Activated T-helper 1 cell treated with Interleukin-2 at 50 U/mL for 16 hours (primary cell): ENCODE results near the gene NPW.
"Not testable (repeated sequence)": the region's sequence is repeated elsewhere in the genome, so short reads cannot be mapped to it uniquely, and the experiment has no call there.

Source experiments
- DNase-seq: peaks from one replicate; pipeline ENCODE4 v3.0.0-alpha.2; 2020; ENCODE audit warnings: low read depth

NPW gene

GRCh38 chr16:2023092-2024031 is 3.8 kb downstream of the NPW start:
- DNase-seq: peak; percentile 97

DNA sequence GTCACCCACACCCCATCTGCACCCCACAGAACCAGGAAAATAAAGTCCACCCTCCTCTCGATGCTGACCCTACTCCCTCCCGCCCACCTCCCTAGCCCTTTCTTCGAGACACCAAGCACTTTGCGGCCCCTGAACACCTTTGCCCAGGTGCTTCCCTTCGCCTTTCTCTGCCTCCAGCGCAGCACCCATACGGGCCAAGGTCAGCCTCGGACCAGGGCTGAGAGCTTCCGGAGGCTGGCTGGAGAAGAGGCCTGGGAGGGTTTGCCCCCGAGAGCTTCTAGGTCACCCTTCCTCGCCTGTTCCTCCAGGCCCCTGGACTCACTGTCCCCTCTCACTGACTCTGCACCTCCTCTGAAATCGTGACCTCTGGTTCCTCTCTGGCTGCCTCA is 4.4 kb downstream of the NPW start:
- no peak for DNase-seq

DNA sequence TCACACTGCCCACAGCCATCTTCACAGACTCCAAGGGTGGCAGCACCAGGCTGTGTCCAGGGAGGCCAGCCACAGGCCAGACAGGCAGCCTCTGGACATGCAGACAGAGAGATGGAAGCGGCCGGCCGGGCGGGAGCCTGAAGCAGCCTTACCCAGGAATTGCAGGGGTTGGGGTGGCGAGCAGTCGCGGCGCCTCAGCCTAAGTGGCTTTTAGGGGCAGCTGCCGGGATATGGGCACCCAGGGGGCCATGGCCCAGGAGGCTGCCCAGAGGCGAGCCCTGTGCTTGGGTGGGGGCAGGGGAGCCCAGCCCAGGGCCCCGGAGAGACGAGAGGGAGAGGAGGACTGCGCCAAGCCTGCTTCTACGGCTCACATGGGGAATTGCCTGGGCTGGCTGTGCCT is 5.7 kb downstream of the NPW start:
- no peak for DNase-seq

DNA sequence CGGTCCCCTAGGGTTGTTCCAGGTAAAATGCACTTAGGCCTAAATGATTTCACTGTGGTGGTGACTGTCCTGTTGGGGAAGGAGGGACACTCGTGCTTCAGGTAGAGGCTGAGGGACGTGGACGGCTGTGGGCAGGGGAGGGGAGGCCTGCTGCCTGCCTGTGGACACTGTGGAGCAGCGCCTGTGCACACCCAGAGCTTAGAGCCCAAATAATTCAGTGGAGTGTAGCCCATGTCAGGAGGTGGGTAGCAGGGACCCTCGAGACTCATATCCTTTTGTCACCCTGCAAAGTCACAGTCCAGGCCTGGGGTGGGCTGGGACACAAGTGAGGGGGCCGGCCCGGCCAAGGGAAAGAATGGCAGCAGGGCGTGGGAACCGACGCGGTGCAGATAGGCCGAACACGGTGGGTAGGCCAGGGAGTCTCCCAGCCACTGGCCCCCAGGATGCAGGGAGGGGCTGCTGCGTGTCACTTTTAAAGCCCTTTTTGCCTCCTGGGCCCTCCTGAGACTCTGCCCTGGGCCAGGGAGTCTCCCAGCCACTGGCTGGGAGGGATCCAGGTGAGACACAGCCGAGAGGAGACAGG is 6.4 kb downstream of the NPW start:
- DNase-seq: no peak

DNA sequence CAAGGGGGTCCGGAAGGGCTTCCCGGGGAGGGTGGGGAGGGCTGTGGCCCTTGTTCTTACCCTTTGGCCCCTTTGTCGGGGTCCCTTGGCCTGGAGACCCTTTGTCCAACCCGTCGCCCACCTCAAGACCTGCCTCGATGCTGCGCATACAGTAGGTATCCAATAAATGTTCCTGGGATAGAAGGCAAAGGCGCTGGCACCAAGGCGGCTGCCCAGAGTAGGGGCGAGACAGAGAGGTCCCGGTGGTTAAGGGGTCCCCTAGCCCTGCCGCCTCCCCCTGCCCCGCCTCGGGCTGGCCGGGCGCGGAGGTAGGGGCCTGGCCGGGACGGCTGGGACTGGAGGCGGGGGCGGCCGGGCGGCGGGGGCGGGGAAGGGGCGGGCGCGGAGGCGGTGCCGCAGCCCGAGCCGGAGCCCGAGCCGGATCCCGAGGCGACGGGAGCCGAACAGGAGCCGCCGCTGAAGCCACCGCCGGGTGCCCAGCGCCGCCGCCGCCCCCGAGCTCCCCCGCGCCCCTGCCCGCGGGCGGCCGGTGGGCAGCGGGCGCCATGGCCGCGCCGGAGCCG is 7.0 kb downstream of the NPW start, which contains the start of gene NHERF2:
NHERF2 (plus strand) TSS at position 442 of the 563 bp plus-strand sequence; CDS start at position 546, 104 bp downstream.
- DNase-seq: no peak

DNA sequence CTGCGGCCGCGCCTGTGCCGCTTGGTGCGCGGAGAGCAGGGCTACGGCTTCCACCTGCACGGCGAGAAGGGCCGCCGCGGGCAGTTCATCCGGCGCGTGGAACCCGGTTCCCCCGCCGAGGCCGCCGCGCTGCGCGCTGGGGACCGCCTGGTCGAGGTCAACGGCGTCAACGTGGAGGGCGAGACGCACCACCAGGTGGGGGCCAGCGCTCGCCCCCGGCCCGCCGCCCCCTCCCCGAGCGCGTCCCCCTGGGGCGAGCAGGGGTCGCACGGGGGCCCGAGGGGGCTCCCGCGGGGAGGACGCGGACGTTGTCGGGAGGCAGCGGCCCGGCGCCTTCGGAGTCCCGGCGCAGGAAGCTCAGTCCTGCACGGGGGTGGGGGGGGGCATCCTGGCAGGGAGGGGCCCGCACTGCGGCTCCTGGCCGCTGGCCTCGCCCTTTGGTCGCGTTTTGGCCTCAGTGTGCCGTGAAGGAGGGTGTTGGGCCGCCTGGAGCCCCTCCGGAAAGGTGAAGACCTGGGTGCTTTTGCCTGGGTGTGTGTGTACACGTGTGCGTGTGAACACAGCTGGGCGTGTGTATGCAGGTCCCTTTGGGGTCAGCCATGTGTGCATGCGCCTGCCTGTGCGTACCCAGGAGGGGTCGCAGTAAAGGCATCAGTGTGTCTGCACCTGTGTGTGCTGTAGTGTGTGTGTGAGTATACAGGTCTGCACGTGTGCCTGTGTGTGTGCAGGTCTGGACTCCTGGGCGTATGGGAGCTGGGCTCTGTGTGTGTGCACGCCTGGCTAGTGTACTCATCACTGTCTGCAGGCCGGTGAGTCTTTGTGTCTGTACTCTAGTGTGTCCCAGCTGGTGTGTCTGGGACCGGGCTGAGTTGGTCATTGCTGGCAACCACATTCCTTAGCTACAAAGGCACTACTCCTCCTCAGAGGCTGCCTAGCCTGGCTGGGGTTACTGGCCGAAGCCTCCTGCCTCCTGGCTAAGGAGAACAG is 7.7 kb downstream of the NPW start:
- DNase-seq: no peak

- DNase-seq: no peak
These were observed 8.6 kb downstream of the NPW start for GRCh38 chr16:2028146-2028545.

DNA sequence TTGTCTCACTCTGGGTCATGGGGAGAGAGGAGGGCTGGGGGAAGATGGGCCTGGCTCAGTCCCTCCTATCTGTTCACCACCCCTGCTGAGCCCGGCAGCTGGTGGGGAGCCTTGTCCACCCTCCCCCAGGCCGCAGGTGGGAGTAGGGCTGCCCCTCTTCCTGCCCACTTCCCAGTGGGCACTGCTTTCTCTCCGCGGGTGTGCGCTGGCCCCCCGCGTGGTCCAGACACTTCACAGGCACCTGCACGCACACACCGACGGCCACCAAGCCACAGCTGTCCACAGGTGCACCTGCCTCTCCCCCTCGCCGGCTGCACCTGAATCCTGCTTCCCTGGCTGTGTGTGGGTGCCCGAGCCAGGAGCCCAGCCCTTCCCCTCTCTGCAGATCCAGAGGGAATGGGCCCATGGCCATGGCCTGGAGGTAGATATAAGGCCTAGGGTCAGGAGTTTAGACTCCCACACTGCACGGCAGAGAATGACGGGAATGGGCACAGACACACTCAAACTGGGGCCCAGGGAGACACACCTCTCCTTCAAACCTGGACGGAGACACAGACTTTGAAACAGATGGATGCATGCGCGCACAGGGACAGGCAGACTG is 9.1 kb downstream of the NPW start:
- DNase-seq: no peak

DNA sequence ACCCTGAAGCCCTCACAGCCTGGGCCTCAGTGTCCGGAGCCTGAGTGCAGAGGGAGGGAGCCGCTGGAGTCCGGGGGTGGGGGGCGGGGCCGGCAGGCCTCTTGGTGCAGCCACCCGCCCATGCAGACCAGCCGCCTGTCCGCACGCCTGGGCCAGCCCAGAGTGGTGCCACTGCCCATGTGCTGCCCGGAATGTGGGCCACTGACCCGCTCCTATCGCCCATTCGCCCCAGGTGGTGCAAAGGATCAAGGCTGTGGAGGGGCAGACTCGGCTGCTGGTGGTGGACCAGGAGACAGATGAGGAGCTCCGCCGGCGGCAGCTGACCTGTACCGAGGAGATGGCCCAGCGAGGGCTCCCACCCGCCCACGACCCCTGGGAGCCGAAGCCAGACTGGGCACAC is 9.8 kb downstream of the NPW start:
- no peak for DNase-seq

DNA sequence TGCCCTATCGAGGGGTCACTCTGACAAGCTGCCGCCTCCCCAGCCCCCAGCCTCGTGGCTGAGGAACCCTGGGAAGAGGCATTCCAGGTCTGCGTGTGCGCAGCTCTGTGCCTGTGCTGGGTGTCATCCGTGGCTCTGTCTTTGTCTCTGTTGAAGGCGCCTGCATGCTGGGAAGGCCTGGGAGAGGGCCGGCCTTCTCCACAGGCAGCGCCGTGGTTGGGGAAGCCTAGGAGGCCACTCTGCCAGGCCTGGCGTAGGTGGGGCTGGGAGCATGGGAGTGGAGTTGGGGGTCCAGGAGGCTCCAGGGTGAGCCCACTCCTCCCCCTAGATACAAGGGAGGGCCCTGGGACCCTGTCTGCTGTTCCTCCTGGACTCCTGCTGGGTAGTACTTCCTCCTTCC is 10.5 kb downstream of the NPW start:
- DNase-seq: no peak

- DNase-seq: no peak
These were observed 11.5 kb downstream of the NPW start for GRCh38 chr16:2031081-2031577.

DNA sequence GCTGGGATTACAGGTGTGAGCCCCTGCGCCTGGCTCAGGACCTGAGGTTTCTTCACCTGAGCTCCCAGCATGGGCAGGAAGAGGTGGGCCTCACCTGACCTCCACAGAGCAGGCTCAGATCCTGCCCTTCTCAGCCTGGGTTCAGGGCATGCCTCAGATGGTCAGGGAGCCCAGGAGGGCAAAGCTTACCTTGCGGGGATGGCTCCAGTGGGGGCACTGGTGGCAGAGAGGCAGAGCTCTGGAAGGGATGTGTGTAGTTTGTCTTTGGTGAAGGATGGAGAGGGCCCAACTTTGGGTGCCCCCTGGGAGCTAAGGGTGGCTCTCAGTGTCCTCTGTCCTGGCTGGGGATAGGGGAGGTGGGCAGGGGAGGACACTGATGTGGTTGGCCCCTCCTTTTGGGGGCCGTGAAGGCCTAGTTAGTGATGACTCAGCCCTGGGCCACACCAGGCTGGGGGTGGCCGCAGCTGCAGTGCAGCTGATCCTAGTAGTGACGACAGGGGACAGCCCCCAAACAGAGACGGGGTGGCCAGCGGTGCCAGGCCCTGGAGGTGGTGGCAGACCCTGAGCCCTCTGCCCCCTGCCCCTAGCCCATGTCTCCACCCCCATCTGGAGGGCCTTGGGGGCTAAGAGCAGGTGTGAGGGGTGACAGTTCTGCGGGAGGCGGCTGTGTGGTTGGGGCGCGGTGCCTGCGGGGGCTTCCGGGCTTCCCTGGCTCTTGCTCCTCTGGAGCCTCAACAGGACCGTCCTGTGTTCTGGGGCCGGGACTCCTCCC is 12.9 kb downstream of the NPW start:
- DNase-seq: no peak

- no peak for DNase-seq
These were observed 13.7 kb downstream of the NPW start for GRCh38 chr16:2033057-2033908.

GRCh38 chr16:2033909-2034695 is 14.5 kb downstream of the NPW start:
- DNase-seq: not testable (repeated sequence)

DNA sequence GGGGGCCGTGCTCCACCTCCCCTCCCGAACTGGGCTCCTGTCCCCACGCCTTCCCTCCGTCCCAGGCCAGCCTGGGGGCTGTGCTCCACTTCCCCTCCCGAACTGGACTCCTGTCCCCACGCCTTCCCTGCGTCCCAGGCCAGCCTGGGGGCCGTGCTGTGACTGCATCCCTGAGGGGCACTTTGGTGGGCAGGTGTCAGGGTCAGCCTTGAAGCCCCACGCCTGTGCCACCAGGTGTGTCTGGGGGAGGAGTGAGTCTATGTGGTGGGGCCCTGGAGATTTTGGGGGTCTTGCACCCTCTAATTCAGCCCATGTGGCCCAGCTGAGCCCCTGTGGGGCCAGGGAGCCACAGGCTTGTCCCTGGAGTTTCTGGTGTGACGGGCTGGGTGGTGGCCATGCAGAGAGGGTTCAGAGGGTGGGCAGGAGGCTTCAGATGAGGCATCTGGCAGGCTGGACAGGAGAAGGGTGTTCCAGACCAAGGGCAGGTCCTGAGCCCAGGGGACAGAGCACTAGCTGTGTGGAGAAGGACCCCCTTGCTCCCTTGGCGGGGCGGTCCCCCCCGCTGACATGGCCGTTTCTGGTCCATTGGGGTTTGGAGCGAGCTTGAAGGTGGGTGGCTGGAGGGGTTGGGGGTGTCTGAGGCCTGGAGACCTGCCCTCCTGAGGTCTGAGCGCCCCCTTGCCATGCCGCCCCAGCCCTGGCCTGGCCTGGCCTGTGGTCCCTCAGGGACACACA is 15.3 kb downstream of the NPW start:
- no peak for DNase-seq

- DNase-seq: no peak
These were observed 16.0 kb downstream of the NPW start for GRCh38 chr16:2035431-2036199.
